ENCODE measurements around the gene TAF11L5.
"Not testable (repeated sequence)": the region's sequence is repeated elsewhere in the genome, so short reads cannot be mapped to it uniquely, and the experiment has no call there.

Gene TAF11L5

GRCh38 chr5:17524935-17525334 lies at the start of gene TAF11L5:
Gene TAF11L5, plus strand, starts transcription at chr5:17525235.
- H3K36me3 ChIP-seq (ENCODE audit: insufficient read depth, low read length); H3K4me1 ChIP-seq (ENCODE audit: insufficient read depth, low read length); H3K9ac ChIP-seq (ENCODE audit: low read depth, low read length); H3K9me3 ChIP-seq (ENCODE audit: control insufficient read depth, insufficient read depth, low read length): not testable (repeated sequence)

GRCh38 chr5:17477043-17477442 lies 48.0 kb upstream of the TAF11L5 start:
- H3K36me3 ChIP-seq (ENCODE audit: insufficient read depth, low read length), result no peaks in the 10 kb centered on the region
- no peaks in the 10 kb centered on the region for H3K9me3 ChIP-seq (ENCODE audit: control insufficient read depth, insufficient read depth, low read length)
- H3K9ac ChIP-seq (ENCODE audit: low read depth, low read length), result no peak overlapping the region
- peaks cover 9% of the 10 kb centered on the region; the same call in 1 of the 2 replicates for H3K4me1 ChIP-seq (ENCODE audit: insufficient read depth, low read length)

GRCh38 chr5:17477573-17478265 lies 47.3 kb upstream of the TAF11L5 start:
- H3K9ac ChIP-seq (ENCODE audit: low read depth, low read length), result no peak overlapping the region
- H3K9me3 ChIP-seq (ENCODE audit: control insufficient read depth, insufficient read depth, low read length), result no peaks in the 10 kb centered on the region

GRCh38 chr5:17481378-17481777 lies 43.7 kb upstream of the TAF11L5 start:
- Histone ChIP-seq H3K36me3 (ENCODE audit: insufficient read depth, low read length) (no peaks in the 10 kb centered on the region), H3K4me1 (ENCODE audit: insufficient read depth, low read length) (peaks cover 9% of the 10 kb centered on the region; the same call in 1 of the 2 replicates), H3K9ac (ENCODE audit: low read depth, low read length) (no peak overlapping the region), H3K9me3 (ENCODE audit: control insufficient read depth, insufficient read depth, low read length) (no peaks in the 10 kb centered on the region)

More at GRCh38 chr5:17477573-17478265, 47.3 kb upstream of the TAF11L5 start:
- peaks cover 9% of the 10 kb centered on the region; the same call in 1 of the 2 replicates for H3K4me1 ChIP-seq (ENCODE audit: insufficient read depth, low read length)
- H3K36me3 ChIP-seq (ENCODE audit: insufficient read depth, low read length), result no peaks in the 10 kb centered on the region

- Histone ChIP-seq H3K9me3 (ENCODE audit: control insufficient read depth, insufficient read depth, low read length) (no peaks in the 10 kb centered on the region), H3K36me3 (ENCODE audit: insufficient read depth, low read length) (no peaks in the 10 kb centered on the region), H3K9ac (ENCODE audit: low read depth, low read length) (no peak overlapping the region), H3K4me1 (ENCODE audit: insufficient read depth, low read length) (peaks cover 9% of the 10 kb centered on the region; the same call in 1 of the 2 replicates)
Measured at GRCh38 chr5:17482790-17483189, 42.2 kb upstream of the TAF11L5 start.

- H3K36me3 ChIP-seq (ENCODE audit: insufficient read depth, low read length); H3K9me3 ChIP-seq (ENCODE audit: control insufficient read depth, insufficient read depth, low read length): not testable (repeated sequence)
Measured at GRCh38 chr5:17486464-17487173, 38.4 kb upstream of the TAF11L5 start.

GRCh38 chr5:17487174-17487512 lies 37.9 kb upstream of the TAF11L5 start:
- H3K36me3 ChIP-seq (ENCODE audit: insufficient read depth, low read length), result no peaks in the 10 kb centered on the region
- H3K4me1 ChIP-seq (ENCODE audit: insufficient read depth, low read length), result no peaks in the 10 kb centered on the region
- H3K9me3 ChIP-seq (ENCODE audit: control insufficient read depth, insufficient read depth, low read length), result no peaks in the 10 kb centered on the region
- H3K9ac ChIP-seq (ENCODE audit: low read depth, low read length), result no peak overlapping the region

More at GRCh38 chr5:17486464-17487173, 38.4 kb upstream of the TAF11L5 start:
- H3K9ac ChIP-seq (ENCODE audit: low read depth, low read length); H3K4me1 ChIP-seq (ENCODE audit: insufficient read depth, low read length): not testable (repeated sequence)

- not testable (repeated sequence) for H3K4me1 ChIP-seq (ENCODE audit: insufficient read depth, low read length); H3K36me3 ChIP-seq (ENCODE audit: insufficient read depth, low read length); H3K9me3 ChIP-seq (ENCODE audit: control insufficient read depth, insufficient read depth, low read length); H3K9ac ChIP-seq (ENCODE audit: low read depth, low read length)
Measured at GRCh38 chr5:17491257-17491656, 33.8 kb upstream of the TAF11L5 start.

- peaks cover 2% of the 10 kb centered on the region; the same call in 1 of the 2 replicates for H3K9me3 ChIP-seq (ENCODE audit: control insufficient read depth, insufficient read depth, low read length)
- H3K36me3 ChIP-seq (ENCODE audit: insufficient read depth, low read length), result no peaks in the 10 kb centered on the region
- no peaks in the 10 kb centered on the region for H3K4me1 ChIP-seq (ENCODE audit: insufficient read depth, low read length)
- H3K9ac ChIP-seq (ENCODE audit: low read depth, low read length), result no peak overlapping the region
Measured at GRCh38 chr5:17492770-17493169, 32.3 kb upstream of the TAF11L5 start.

- Histone ChIP-seq H3K9ac (ENCODE audit: low read depth, low read length) (no peak overlapping the region), H3K36me3 (ENCODE audit: insufficient read depth, low read length) (no peaks in the 10 kb centered on the region), H3K4me1 (ENCODE audit: insufficient read depth, low read length) (no peaks in the 10 kb centered on the region), H3K9me3 (ENCODE audit: control insufficient read depth, insufficient read depth, low read length) (peaks cover 2% of the 10 kb centered on the region; the same call in 1 of the 2 replicates)
Measured at GRCh38 chr5:17497446-17497845, 27.6 kb upstream of the TAF11L5 start.

- H3K4me1 ChIP-seq (ENCODE audit: insufficient read depth, low read length); H3K36me3 ChIP-seq (ENCODE audit: insufficient read depth, low read length); H3K9me3 ChIP-seq (ENCODE audit: control insufficient read depth, insufficient read depth, low read length); H3K9ac ChIP-seq (ENCODE audit: low read depth, low read length): not testable (repeated sequence)
Measured at GRCh38 chr5:17497931-17498330, 27.1 kb upstream of the TAF11L5 start, which contains the start of gene TAF11L2. Gene TAF11L2, plus strand, starts transcription at chr5:17498231.

GRCh38 chr5:17511775-17512325 lies 13.2 kb upstream of the TAF11L5 start:
- H3K9ac ChIP-seq (ENCODE audit: low read depth, low read length), result no peak overlapping the region
- no peaks in the 10 kb centered on the region for H3K36me3 ChIP-seq (ENCODE audit: insufficient read depth, low read length)
- H3K9me3 ChIP-seq (ENCODE audit: control insufficient read depth, insufficient read depth, low read length), result no peaks in the 10 kb centered on the region
- H3K4me1 ChIP-seq (ENCODE audit: insufficient read depth, low read length), result no peaks in the 10 kb centered on the region

GRCh38 chr5:17517526-17517925 lies 7.5 kb upstream of the TAF11L5 start:
- not testable (repeated sequence) for H3K9ac ChIP-seq (ENCODE audit: low read depth, low read length); H3K4me1 ChIP-seq (ENCODE audit: insufficient read depth, low read length); H3K9me3 ChIP-seq (ENCODE audit: control insufficient read depth, insufficient read depth, low read length); H3K36me3 ChIP-seq (ENCODE audit: insufficient read depth, low read length)

GRCh38 chr5:17518067-17518466 lies 7.0 kb upstream of the TAF11L5 start, which contains the start of gene TAF11L3:
Gene TAF11L3, plus strand, starts transcription at chr5:17518367.
- not testable (repeated sequence) for H3K4me1 ChIP-seq (ENCODE audit: insufficient read depth, low read length); H3K9me3 ChIP-seq (ENCODE audit: control insufficient read depth, insufficient read depth, low read length); H3K9ac ChIP-seq (ENCODE audit: low read depth, low read length); H3K36me3 ChIP-seq (ENCODE audit: insufficient read depth, low read length)

- not testable (repeated sequence) for H3K9ac ChIP-seq (ENCODE audit: low read depth, low read length); H3K36me3 ChIP-seq (ENCODE audit: insufficient read depth, low read length); H3K4me1 ChIP-seq (ENCODE audit: insufficient read depth, low read length); H3K9me3 ChIP-seq (ENCODE audit: control insufficient read depth, insufficient read depth, low read length)
Measured at GRCh38 chr5:17519508-17519907, 5.5 kb upstream of the TAF11L5 start.

Measured in ES-I3 (cell line).